WTC11 (cell line): ENCODE results near the gene MEA1. TPM values are rescaled to one million over a fixed set of nuclear protein-coding genes. Genes with fewer than 3 reads are reported as not detected.

Experiments used
- ATAC-seq: fragments of 200-7000 bp; cut with Tn5 transposase; 2 replicates; pipeline ENCODE4 v1.10.0; 2021; ENCODE audit warnings: mild to moderate bottlenecking, moderate library complexity
- CTCF ChIA-PET: fragments of 300-600 bp; sonication (Branson Sonifier 250); formaldehyde crosslinking; loops from one replicate; lab custom pipeline; 2021; ENCODE audit warnings: antibody characterized with exemption; lab: Charles Lee
- POLR2A ChIA-PET: fragments of 350-600 bp; sonication (Branson Sonifier 250); formaldehyde crosslinking; loops from one replicate; lab custom pipeline; 2021; ENCODE audit warnings: antibody characterized with exemption; lab: Charles Lee
- DNase-seq: peaks from one replicate; pipeline ENCODE4 v3.0.0; 2021; ENCODE audit warnings: low spot score
- H3K27ac Mint-ChIP-seq: 2 replicates; pipeline ENCODE4 v1.8.0; 2021; ENCODE audit warnings: mixed read lengths
- H3K27me3 Mint-ChIP-seq: 2 replicates; pipeline ENCODE4 v1.8.0; 2021; ENCODE audit warnings: low read depth, mild to moderate bottlenecking, moderate library complexity, mixed read lengths
- H3K36me3 Mint-ChIP-seq: 2 replicates; pipeline ENCODE4 v1.8.0; 2021; ENCODE audit warnings: mixed read lengths
- H3K4me1 Mint-ChIP-seq: 2 replicates; pipeline ENCODE4 v1.8.0; 2022; ENCODE audit warnings: mixed read lengths
- H3K4me3 Mint-ChIP-seq: 2 replicates; pipeline ENCODE4 v1.8.0; 2021; ENCODE audit warnings: mild to moderate bottlenecking, moderate library complexity, mixed read lengths
- H3K9me3 Mint-ChIP-seq: 2 replicates; pipeline ENCODE4 v1.8.0; 2021; ENCODE audit warnings: mixed read lengths
- ARID4B ChIP-seq: sonication (generic); formaldehyde crosslinking; IDR thresholded peaks from 2 replicates; pipeline ENCODE4 v1.8.0; 2023; ENCODE audit warnings: missing genetic modification reagents, mild to moderate bottlenecking, borderline replicate concordance
- ATF1 ChIP-seq: sonication (generic); formaldehyde crosslinking; IDR thresholded peaks from 2 replicates; pipeline ENCODE4 v1.8.1; 2023; ENCODE audit warnings: mild to moderate bottlenecking, moderate library complexity, missing genetic modification reagents
- E2F1 ChIP-seq: sonication (generic); formaldehyde crosslinking; IDR thresholded peaks from 2 replicates; pipeline ENCODE4 v1.8.0; 2022; ENCODE audit warnings: mild to moderate bottlenecking, missing genetic modification reagents
- ELF4 ChIP-seq: sonication (generic); formaldehyde crosslinking; IDR thresholded peaks from 2 replicates; pipeline ENCODE4 v1.8.1; 2022; ENCODE audit warnings: low read depth, mild to moderate bottlenecking, moderate library complexity, missing genetic modification reagents
- EMX1 ChIP-seq: fragments of 250-450 bp; sonication (Bioruptor Pico); IDR thresholded peaks from 2 replicates; pipeline ENCODE4 v1.8.0; 2021; ENCODE audit warnings: mild to moderate bottlenecking
- FOXK1 ChIP-seq: sonication (generic); formaldehyde crosslinking; IDR thresholded peaks from 2 replicates; pipeline ENCODE4 v1.8.0; 2022; ENCODE audit warnings: mild to moderate bottlenecking, moderate library complexity, missing genetic modification reagents
- IRF2 ChIP-seq: sonication (generic); formaldehyde crosslinking; IDR thresholded peaks from 2 replicates; pipeline ENCODE4 v1.8.0; 2022; ENCODE audit warnings: low read depth, missing genetic modification reagents, borderline replicate concordance
- TCF7 ChIP-seq: sonication (generic); formaldehyde crosslinking; IDR thresholded peaks from 2 replicates; pipeline ENCODE4 v1.8.0; 2022; ENCODE audit warnings: mild to moderate bottlenecking, low read depth, missing genetic modification reagents, moderate library complexity
- ZNF232 ChIP-seq: sonication (generic); formaldehyde crosslinking; IDR thresholded peaks from 2 replicates; pipeline ENCODE4 v1.8.0; 2022; ENCODE audit warnings: mild to moderate bottlenecking, missing genetic modification reagents
- ZNF416 ChIP-seq: fragments of 250-450 bp; sonication (Bioruptor Pico); IDR thresholded peaks from 2 replicates; pipeline ENCODE4 v1.9.0; 2021; ENCODE audit warnings: mild to moderate bottlenecking, inconsistent platforms
- total RNA-seq: library from RNA; stranded (reverse); gene quantifications from 3 replicates; pipeline ENCODE4 v1.2.3, GENCODE V29; 2021
- TF ChIP-seq, protein P1 (sequence below): sonication (generic); formaldehyde crosslinking; IDR thresholded peaks from 2 replicates; pipeline ENCODE4 v1.8.1; 2023; ENCODE audit warnings: mild to moderate bottlenecking, moderate library complexity, missing genetic modification reagents
- TF ChIP-seq, protein P2 (sequence below): sonication (generic); formaldehyde crosslinking; IDR thresholded peaks from 2 replicates; pipeline ENCODE4 v1.8.0; 2022; ENCODE audit warnings: mild to moderate bottlenecking, missing genetic modification reagents
- TF ChIP-seq, protein P3 (sequence below): sonication (generic); formaldehyde crosslinking; IDR thresholded peaks from 2 replicates; pipeline ENCODE4 v1.8.0; 2022; ENCODE audit warnings: missing genetic modification reagents
- TF ChIP-seq, protein P4 (sequence below): sonication (generic); formaldehyde crosslinking; IDR thresholded peaks from 2 replicates; pipeline ENCODE4 v1.8.0; 2023; ENCODE audit warnings: mild to moderate bottlenecking, missing genetic modification reagents

Gene MEA1
- total RNA-seq, 1 experiment from 2014 or later: 85.0 TPM

DNA sequence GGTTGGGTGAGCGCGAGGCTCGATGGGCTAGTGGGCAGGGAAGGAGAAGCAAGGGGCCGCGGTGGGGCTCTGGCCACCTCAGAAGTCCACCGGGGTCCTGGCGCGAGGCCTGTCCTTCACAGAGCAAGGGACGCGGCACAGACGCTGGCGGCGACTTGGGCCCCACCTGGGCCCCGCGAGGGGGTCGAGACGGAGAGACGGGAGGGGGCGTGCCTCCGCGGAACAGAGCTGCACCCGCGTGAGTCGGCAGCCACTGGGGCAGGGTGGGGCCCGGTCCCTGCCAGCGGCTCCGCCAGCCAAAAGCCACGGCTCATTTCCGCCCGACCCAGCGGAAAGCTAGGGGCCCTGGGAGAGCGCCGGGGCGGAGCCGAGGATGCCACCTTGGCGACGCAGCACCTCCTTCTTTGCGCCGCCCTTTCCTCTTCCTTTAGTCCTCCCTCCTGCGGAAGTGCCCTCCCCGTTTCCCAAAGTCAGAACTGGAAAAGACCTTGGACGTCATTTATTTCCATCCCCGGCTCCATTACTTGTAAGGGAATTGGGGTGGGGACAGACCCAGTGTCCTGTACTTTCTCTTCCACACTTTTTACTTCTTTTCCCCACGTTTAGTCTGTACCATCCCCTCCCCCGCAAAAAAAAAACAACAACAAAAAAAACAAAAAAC is 39.9 kb upstream of the MEA1 start, which contains the start of gene CUL7 (continued):
- peak; percentile 52; the same call in 1 of the 2 replicates for TF ChIP-seq ARID4B (CRISPR knock-in tag)
- TF ChIP-seq, protein P1, sequence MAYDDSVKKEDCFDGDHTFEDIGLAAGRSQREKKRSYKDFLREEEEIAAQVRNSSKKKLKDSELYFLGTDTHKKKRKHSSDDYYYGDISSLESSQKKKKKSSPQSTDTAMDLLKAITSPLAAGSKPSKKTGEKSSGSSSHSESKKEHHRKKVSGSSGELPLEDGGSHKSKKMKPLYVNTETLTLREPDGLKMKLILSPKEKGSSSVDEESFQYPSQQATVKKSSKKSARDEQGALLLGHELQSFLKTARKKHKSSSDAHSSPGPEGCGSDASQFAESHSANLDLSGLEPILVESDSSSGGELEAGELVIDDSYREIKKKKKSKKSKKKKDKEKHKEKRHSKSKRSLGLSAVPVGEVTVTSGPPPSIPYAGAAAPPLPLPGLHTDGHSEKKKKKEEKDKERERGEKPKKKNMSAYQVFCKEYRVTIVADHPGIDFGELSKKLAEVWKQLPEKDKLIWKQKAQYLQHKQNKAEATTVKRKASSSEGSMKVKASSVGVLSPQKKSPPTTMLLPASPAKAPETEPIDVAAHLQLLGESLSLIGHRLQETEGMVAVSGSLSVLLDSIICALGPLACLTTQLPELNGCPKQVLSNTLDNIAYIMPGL (CRISPR knock-in tag): peak; percentile 98
- TF ChIP-seq EMX1: peak; percentile 85
- 0 out of 2 replicates have a peak, but pooled peaks have one; percentile 30 for TF ChIP-seq ATF1 (CRISPR knock-in tag)
- TF ChIP-seq, protein P2, sequence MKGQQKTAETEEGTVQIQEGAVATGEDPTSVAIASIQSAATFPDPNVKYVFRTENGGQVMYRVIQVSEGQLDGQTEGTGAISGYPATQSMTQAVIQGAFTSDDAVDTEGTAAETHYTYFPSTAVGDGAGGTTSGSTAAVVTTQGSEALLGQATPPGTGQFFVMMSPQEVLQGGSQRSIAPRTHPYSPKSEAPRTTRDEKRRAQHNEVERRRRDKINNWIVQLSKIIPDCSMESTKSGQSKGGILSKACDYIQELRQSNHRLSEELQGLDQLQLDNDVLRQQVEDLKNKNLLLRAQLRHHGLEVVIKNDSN (CRISPR knock-in tag): no peak; the same call in 1 of the 2 replicates

- Mint-ChIP-seq H3K9me3 (no peaks in the 10 kb centered on the region), H3K27ac (peak overlapping the region; percentile 77), H3K36me3 (peaks cover 35% of the 10 kb centered on the region), H3K4me3 (peak overlapping the region; percentile 91), H3K4me1 (peaks cover 24% of the 10 kb centered on the region), H3K27me3 (no peaks in the 10 kb centered on the region)
- POLR2A ChIA-PET: interaction anchor here (1.0 to 2.5 kb wide), 8 partner anchors 17 to 256 kb away, joined by 3 to 13 read pairs (median 4); partner anchors contain the start of genes CRIP3, KLHDC3, PEX6 and RRP36
- DNase-seq: peak; percentile 53
- 0 out of 2 replicates have a peak, but pooled peaks have one; percentile 43 for TF ChIP-seq ZNF232
- TF ChIP-seq IRF2: no peak
- TF ChIP-seq, protein P3, sequence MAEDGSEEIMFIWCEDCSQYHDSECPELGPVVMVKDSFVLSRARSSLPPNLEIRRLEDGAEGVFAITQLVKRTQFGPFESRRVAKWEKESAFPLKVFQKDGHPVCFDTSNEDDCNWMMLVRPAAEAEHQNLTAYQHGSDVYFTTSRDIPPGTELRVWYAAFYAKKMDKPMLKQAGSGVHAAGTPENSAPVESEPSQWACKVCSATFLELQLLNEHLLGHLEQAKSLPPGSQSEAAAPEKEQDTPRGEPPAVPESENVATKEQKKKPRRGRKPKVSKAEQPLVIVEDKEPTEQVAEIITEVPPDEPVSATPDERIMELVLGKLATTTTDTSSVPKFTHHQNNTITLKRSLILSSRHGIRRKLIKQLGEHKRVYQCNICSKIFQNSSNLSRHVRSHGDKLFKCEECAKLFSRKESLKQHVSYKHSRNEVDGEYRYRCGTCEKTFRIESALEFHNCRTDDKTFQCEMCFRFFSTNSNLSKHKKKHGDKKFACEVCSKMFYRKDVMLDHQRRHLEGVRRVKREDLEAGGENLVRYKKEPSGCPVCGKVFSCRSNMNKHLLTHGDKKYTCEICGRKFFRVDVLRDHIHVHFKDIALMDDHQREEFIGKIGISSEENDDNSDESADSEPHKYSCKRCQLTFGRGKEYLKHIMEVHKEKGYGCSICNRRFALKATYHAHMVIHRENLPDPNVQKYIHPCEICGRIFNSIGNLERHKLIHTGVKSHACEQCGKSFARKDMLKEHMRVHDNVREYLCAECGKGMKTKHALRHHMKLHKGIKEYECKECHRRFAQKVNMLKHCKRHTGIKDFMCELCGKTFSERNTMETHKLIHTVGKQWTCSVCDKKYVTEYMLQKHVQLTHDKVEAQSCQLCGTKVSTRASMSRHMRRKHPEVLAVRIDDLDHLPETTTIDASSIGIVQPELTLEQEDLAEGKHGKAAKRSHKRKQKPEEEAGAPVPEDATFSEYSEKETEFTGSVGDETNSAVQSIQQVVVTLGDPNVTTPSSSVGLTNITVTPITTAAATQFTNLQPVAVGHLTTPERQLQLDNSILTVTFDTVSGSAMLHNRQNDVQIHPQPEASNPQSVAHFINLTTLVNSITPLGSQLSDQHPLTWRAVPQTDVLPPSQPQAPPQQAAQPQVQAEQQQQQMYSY (CRISPR knock-in tag): 0 out of 2 replicates have a peak, but pooled peaks have one; percentile 10
- ATAC-seq: peak; percentile 51
- CTCF ChIA-PET: interaction anchor here (0.6 to 1.1 kb wide), 4 partner anchors 19 to 176 kb away, joined by 3 to 4 read pairs (median 3); partner anchors contain the start of genes DNPH1 and RRP36
Measured at GRCh38 chr6:43052842-43053544, 39.2 kb upstream of the MEA1 start.

GRCh38 chr6:43052225-43052841 is 38.6 kb upstream of the MEA1 start:
- ChIA-PET POLR2A (interaction anchor here (1.1 to 2.0 kb wide), 2 partner anchors 73 to 119 kb away, joined by 3 to 13 read pairs; partner anchors contain the start of genes PEX6 and SRF), CTCF (no interaction called here)
- Mint-ChIP-seq H3K4me1 (peaks cover 22% of the 10 kb centered on the region), H3K4me3 (peak overlapping the region; percentile 91), H3K27ac (peak overlapping the region; percentile 77), H3K27me3 (no peaks in the 10 kb centered on the region), H3K36me3 (peaks cover 35% of the 10 kb centered on the region), H3K9me3 (no peaks in the 10 kb centered on the region)
- no peak for ATAC-seq
- no peak for DNase-seq
- TF ChIP-seq ZNF416 (CRISPR knock-in tag): no peak
- TF ChIP-seq TCF7: no peak
- TF ChIP-seq, protein P4, sequence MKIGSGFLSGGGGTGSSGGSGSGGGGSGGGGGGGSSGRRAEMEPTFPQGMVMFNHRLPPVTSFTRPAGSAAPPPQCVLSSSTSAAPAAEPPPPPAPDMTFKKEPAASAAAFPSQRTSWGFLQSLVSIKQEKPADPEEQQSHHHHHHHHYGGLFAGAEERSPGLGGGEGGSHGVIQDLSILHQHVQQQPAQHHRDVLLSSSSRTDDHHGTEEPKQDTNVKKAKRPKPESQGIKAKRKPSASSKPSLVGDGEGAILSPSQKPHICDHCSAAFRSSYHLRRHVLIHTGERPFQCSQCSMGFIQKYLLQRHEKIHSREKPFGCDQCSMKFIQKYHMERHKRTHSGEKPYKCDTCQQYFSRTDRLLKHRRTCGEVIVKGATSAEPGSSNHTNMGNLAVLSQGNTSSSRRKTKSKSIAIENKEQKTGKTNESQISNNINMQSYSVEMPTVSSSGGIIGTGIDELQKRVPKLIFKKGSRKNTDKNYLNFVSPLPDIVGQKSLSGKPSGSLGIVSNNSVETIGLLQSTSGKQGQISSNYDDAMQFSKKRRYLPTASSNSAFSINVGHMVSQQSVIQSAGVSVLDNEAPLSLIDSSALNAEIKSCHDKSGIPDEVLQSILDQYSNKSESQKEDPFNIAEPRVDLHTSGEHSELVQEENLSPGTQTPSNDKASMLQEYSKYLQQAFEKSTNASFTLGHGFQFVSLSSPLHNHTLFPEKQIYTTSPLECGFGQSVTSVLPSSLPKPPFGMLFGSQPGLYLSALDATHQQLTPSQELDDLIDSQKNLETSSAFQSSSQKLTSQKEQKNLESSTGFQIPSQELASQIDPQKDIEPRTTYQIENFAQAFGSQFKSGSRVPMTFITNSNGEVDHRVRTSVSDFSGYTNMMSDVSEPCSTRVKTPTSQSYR (CRISPR knock-in tag): no peak
- no peak for TF ChIP-seq ELF4 (CRISPR knock-in tag)
- no peak for TF ChIP-seq FOXK1 (CRISPR knock-in tag)
- no peak for TF ChIP-seq E2F1 (CRISPR knock-in tag)
